ENCODE measurements around the gene KBTBD4. TPM values are rescaled to one million over a fixed set of nuclear protein-coding genes. Genes with fewer than 3 reads are reported as not detected.

KBTBD4 gene
- polyA plus RNA-seq, 2 of the 4 experiments (the other 2 are of a cell fraction), result 21.0 to 22.8 TPM

DNA sequence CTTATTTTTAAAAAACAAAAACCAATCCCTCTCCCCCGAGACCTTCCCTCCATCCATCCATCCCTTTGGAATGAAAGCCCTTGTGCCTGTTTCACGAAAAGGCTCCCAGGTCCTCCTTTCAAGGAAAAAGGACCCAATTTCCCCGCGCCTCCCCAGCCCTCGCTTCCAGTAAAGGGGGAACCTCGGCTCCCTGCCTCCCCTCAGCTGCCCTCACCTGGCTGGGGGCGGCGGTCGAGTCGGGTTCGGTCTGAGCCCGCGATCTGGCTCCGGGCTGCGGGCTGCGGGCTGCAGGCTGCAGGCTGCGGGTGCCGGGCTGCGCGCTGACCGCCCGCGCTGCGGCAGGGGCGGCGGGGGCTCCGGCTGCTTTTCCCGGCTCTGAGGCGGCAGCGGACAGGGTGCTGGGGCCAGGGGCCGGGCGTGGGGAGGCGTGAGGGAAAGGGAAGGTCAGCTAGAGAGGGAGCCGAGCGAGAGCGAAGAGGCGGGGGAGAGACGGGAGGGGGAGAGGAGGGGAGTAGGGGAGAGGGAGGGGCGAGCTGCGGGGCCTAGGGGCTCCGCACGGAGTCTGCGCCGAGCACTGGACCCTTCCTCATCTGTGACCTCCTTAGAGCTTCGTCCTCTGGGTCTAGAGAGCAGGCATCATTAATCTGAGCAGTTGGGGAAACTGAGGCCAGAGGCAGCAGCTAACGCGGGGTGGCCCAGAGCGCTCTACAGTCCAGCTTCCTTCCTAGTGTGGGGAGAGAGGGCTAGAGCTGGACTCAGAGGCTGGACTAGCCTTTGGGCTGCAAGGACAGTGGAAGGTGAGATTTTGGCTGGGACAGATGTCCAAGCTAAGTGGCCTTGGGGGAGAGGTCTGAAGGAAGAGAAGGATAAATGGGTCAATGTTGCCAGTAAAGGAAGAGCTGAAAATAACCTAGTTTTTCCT is 15.4 kb upstream of the KBTBD4 start, which contains the start of gene C1QTNF4:
TSS of gene C1QTNF4 (minus strand) at position 478 of the 922 bp plus-strand sequence. CDS start 3,601 bp downstream, outside the sequence.
- ChIA-PET POLR2A (no interaction called here), CTCF (interaction anchor here (1.0 kb wide), 2 partner anchors 12 to 24 kb away, joined by 3 read pairs; no protein-coding TSS in a partner anchor)
- no peak for FAIRE-seq
- ATAC-seq, result peak in 1 of 2 experiments; percentile 26; a peak in 3 of 6 replicates
- DNase-seq (ENCODE audit: low read depth in 1 of 2, low spot score in 1 of 2), result no peak
- TF ChIP-seq POLR2AphosphoS2 (conservative IDR thresholded peaks at IDR 0.05; ENCODE audit: low read length) (no peak), RFX5 (IDR thresholded peaks at IDR 0.05) (no peak), JUNB (IDR thresholded peaks at IDR 0.05) (no peak), PHF8 (IDR thresholded peaks at IDR 0.05; ENCODE audit: borderline replicate concordance, low read depth) (no peak), TFCP2L1 (CRISPR knock-in tag; IDR thresholded peaks at IDR 0.05) (no peak), CHD4 (IDR thresholded peaks at IDR 0.05; ENCODE audit: borderline replicate concordance) (no peak), ZC3H11A (IDR thresholded peaks at IDR 0.05) (no peak), SREBF2 (IDR thresholded peaks at IDR 0.05) (no peak), BHLHE40 (IDR thresholded peaks at IDR 0.05; ENCODE audit: low read depth, low read length) (no peak), RAD21 (conservative IDR thresholded peaks at IDR 0.05 in 1 of 2, IDR thresholded peaks at IDR 0.05 in 1 of 2) (no peak), JUN (IDR thresholded peaks at IDR 0.05) (no peak)
- TF ChIP-seq, protein P1, sequence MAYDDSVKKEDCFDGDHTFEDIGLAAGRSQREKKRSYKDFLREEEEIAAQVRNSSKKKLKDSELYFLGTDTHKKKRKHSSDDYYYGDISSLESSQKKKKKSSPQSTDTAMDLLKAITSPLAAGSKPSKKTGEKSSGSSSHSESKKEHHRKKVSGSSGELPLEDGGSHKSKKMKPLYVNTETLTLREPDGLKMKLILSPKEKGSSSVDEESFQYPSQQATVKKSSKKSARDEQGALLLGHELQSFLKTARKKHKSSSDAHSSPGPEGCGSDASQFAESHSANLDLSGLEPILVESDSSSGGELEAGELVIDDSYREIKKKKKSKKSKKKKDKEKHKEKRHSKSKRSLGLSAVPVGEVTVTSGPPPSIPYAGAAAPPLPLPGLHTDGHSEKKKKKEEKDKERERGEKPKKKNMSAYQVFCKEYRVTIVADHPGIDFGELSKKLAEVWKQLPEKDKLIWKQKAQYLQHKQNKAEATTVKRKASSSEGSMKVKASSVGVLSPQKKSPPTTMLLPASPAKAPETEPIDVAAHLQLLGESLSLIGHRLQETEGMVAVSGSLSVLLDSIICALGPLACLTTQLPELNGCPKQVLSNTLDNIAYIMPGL (CRISPR knock-in tag; IDR thresholded peaks at IDR 0.05; ENCODE audit: borderline replicate concordance), result no peak
- TF ChIP-seq, protein P2, sequence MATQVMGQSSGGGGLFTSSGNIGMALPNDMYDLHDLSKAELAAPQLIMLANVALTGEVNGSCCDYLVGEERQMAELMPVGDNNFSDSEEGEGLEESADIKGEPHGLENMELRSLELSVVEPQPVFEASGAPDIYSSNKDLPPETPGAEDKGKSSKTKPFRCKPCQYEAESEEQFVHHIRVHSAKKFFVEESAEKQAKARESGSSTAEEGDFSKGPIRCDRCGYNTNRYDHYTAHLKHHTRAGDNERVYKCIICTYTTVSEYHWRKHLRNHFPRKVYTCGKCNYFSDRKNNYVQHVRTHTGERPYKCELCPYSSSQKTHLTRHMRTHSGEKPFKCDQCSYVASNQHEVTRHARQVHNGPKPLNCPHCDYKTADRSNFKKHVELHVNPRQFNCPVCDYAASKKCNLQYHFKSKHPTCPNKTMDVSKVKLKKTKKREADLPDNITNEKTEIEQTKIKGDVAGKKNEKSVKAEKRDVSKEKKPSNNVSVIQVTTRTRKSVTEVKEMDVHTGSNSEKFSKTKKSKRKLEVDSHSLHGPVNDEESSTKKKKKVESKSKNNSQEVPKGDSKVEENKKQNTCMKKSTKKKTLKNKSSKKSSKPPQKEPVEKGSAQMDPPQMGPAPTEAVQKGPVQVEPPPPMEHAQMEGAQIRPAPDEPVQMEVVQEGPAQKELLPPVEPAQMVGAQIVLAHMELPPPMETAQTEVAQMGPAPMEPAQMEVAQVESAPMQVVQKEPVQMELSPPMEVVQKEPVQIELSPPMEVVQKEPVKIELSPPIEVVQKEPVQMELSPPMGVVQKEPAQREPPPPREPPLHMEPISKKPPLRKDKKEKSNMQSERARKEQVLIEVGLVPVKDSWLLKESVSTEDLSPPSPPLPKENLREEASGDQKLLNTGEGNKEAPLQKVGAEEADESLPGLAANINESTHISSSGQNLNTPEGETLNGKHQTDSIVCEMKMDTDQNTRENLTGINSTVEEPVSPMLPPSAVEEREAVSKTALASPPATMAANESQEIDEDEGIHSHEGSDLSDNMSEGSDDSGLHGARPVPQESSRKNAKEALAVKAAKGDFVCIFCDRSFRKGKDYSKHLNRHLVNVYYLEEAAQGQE (IDR thresholded peaks at IDR 0.05), result no peak
- Histone ChIP-seq H3K4me3 (peak within 1 kb of the TSS; percentile 40), H3K9me3 (no peaks in the 10 kb centered on the region), H3K4me2 (peak within 1 kb of the TSS; percentile 94), H3K4me1 (peaks cover 8% of the 10 kb centered on the region; the same call in 1 of the 3 replicates), H3K27ac (peak within 1 kb of the TSS in 1 of 2 experiments; percentile 66; a peak in 2 of 6 replicates)
- 29% methylated on average over 11 of the region's 48 CpGs for WGBS (ENCODE audit: missing lambda C conversion rate)

DNA sequence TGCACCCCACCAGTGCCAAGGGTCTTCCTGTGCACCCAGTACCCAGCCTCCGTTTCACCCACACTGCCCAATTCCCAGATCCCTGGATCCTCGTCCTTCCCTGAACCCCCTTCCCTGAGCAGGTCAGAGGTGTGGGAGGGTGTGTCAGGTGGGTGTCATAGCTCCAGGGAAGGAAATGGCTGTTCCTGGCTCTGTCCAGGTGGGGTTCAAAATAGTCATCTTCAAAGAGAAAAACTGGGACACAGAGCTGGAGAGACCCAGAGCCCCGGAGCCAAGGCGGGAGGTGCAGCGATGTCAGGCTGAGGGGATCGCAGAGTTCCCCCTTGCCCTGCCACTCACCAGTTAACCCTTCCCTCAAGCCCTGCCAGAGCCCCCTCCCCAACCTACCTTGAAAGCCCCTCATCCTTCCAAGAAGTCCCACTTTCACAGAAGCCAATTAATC is 14.7 kb upstream of the KBTBD4 start:
- ATAC-seq (peak in 1 of 2 experiments; percentile 6; a peak in 3 of 6 replicates), FAIRE-seq (no peak), DNase-seq (ENCODE audit: low read depth in 1 of 2, low spot score in 1 of 2) (no peak)
- H3K27ac ChIP-seq, result peak overlapping the region in 1 of 2 experiments; percentile 66; a peak in 1 of 6 replicates
- peak overlapping the region; percentile 40 for H3K4me3 ChIP-seq
- no peak for TF ChIP-seq HDAC2 (IDR thresholded peaks at IDR 0.05)
- TF ChIP-seq, protein P3, sequence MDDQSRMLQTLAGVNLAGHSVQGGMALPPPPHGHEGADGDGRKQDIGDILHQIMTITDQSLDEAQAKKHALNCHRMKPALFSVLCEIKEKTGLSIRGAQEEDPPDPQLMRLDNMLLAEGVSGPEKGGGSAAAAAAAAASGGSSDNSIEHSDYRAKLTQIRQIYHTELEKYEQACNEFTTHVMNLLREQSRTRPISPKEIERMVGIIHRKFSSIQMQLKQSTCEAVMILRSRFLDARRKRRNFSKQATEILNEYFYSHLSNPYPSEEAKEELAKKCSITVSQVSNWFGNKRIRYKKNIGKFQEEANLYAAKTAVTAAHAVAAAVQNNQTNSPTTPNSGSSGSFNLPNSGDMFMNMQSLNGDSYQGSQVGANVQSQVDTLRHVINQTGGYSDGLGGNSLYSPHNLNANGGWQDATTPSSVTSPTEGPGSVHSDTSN (IDR thresholded peaks at IDR 0.05), result no peak
- TF ChIP-seq MYC (IDR thresholded peaks at IDR 0.05; ENCODE audit: borderline replicate concordance, low read length), result no peak
- TF ChIP-seq RFX5 (IDR thresholded peaks at IDR 0.05), result no peak
- TF ChIP-seq HOXB5 (CRISPR knock-in tag; IDR thresholded peaks at IDR 0.05), result no peak
- no peak for TF ChIP-seq BHLHE40 (IDR thresholded peaks at IDR 0.05; ENCODE audit: low read depth, low read length)
- no peak for TF ChIP-seq RCOR1 (IDR thresholded peaks at IDR 0.05; ENCODE audit: low read depth, low read length)
- no peak for TF ChIP-seq NPAS2 (CRISPR knock-in tag; IDR thresholded peaks at IDR 0.05; ENCODE audit: borderline replicate concordance)
- TF ChIP-seq POLR2AphosphoS2 (conservative IDR thresholded peaks at IDR 0.05; ENCODE audit: low read length), result no peak
- no peak for TF ChIP-seq FOSB (CRISPR knock-in tag; IDR thresholded peaks at IDR 0.05)
- no peak for TF ChIP-seq CBX2 (IDR thresholded peaks at IDR 0.05; ENCODE audit: borderline replicate concordance, low read depth)
- no peak for TF ChIP-seq TFCP2L1 (CRISPR knock-in tag; IDR thresholded peaks at IDR 0.05)
- TF ChIP-seq JUN (IDR thresholded peaks at IDR 0.05), result no peak
- no peak for TF ChIP-seq MAFK (IDR thresholded peaks at IDR 0.05; ENCODE audit: partially characterized antibody)
- TF ChIP-seq CBX8 (IDR thresholded peaks at IDR 0.05), result no peak
- H3K4me2 ChIP-seq, result peak overlapping the region; percentile 94
- CTCF ChIA-PET, result interaction anchor here (1.0 kb wide), 1 partner anchor 12 kb away, joined by 3 read pairs; no protein-coding TSS in a partner anchor
- no peaks in the 10 kb centered on the region for H3K9me3 ChIP-seq
- 31% methylated on average over 6 of the region's 6 CpGs for WGBS (ENCODE audit: missing lambda C conversion rate)
- POLR2A ChIA-PET, result no interaction called here
- H3K4me1 ChIP-seq, result peaks cover 8% of the 10 kb centered on the region; the same call in 1 of the 3 replicates
